Parathyroid adenoma (tissue), 2 donors: ENCODE results near the gene LRP1B.

Experiments used
- H2AFZ ChIP-seq: fragments of 300-600 bp; sonication (generic); one replicate; pipeline ENCODE4 v1.7.0; 2017; ENCODE audit warnings: antibody characterized with exemption, mild to moderate bottlenecking
- H3K27ac ChIP-seq: fragments of 300-600 bp; sonication (generic); one replicate; pipeline ENCODE4 v1.7.0; 2017
- H3K27me3 ChIP-seq: fragments of 300-600 bp; sonication (generic); one replicate; pipeline ENCODE4 v1.7.0; 2017; ENCODE audit warnings: low read length; ENCODE audit not compliant: control insufficient read depth, insufficient read depth
- H3K36me3 ChIP-seq: fragments of 300-600 bp; sonication (generic); one replicate; pipeline ENCODE4 v1.7.0; 2017; ENCODE audit warnings: low read length; ENCODE audit not compliant: control insufficient read depth, insufficient read depth
- H3K4me1 ChIP-seq: fragments of 300-600 bp; sonication (generic); one replicate; pipeline ENCODE4 v1.7.0; 2017; ENCODE audit warnings: control low read depth
- H3K4me2 ChIP-seq: fragments of 300-600 bp; sonication (generic); one replicate; pipeline ENCODE4 v1.7.0; 2017; ENCODE audit warnings: low read length
- H3K4me3 ChIP-seq: fragments of 300-600 bp; sonication (generic); one replicate; pipeline ENCODE4 v1.7.0; 2017; ENCODE audit warnings: low read depth, low read length
- H3K79me2 ChIP-seq: fragments of 300-600 bp; sonication (generic); one replicate; pipeline ENCODE4 v1.7.0; 2017; ENCODE audit warnings: control low read depth
- H3K9ac ChIP-seq: fragments of 300-600 bp; sonication (generic); one replicate; pipeline ENCODE4 v1.7.0; 2017; ENCODE audit warnings: mild to moderate bottlenecking
- H3K9me3 ChIP-seq: fragments of 300-600 bp; sonication (generic); one replicate; pipeline ENCODE4 v1.7.0; 2017; ENCODE audit warnings: low read length; ENCODE audit not compliant: control insufficient read depth
- TF ChIP-seq, protein P1 (sequence below): fragments of 300-600 bp; sonication (generic); IDR thresholded peaks from one replicate; pipeline ENCODE4 v1.7.0; 2017; ENCODE audit warnings: antibody characterized with exemption, mild to moderate bottlenecking
- donor health status: primary hyperparathyroidism.

LRP1B gene

DNA sequence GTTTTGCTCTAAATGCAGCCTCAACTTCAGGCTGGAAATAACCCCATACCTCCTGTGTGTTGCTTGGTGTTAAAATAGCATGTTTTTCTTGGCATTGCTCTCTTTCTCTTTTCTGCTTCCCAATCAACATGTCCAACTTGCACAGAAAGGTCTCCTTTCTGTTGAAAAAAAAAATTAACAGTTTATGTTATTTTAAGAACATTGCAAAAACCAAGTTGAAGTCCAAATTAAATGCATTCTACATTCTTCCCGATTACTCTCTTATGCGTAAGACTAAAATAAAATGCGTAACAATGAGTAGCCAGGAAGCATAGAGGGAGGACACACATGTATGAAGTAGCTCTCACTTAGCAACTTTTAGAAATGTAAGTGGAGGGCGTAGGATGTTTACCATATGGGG lies 1944.5 kb downstream of the LRP1B start:
- no peaks in the 10 kb centered on the region for H3K9me3 ChIP-seq
- H3K27ac ChIP-seq = no peak overlapping the region
- no peaks in the 10 kb centered on the region for H3K79me2 ChIP-seq
- H2AFZ ChIP-seq = no peak overlapping the region
- H3K9ac ChIP-seq = no peak overlapping the region
- no peaks in the 10 kb centered on the region for H3K27me3 ChIP-seq
- H3K4me3 ChIP-seq = no peak overlapping the region
- no peaks in the 10 kb centered on the region for H3K36me3 ChIP-seq
- H3K4me2 ChIP-seq = no peak overlapping the region
- H3K4me1 ChIP-seq = no peaks in the 10 kb centered on the region
- TF ChIP-seq, protein P1, sequence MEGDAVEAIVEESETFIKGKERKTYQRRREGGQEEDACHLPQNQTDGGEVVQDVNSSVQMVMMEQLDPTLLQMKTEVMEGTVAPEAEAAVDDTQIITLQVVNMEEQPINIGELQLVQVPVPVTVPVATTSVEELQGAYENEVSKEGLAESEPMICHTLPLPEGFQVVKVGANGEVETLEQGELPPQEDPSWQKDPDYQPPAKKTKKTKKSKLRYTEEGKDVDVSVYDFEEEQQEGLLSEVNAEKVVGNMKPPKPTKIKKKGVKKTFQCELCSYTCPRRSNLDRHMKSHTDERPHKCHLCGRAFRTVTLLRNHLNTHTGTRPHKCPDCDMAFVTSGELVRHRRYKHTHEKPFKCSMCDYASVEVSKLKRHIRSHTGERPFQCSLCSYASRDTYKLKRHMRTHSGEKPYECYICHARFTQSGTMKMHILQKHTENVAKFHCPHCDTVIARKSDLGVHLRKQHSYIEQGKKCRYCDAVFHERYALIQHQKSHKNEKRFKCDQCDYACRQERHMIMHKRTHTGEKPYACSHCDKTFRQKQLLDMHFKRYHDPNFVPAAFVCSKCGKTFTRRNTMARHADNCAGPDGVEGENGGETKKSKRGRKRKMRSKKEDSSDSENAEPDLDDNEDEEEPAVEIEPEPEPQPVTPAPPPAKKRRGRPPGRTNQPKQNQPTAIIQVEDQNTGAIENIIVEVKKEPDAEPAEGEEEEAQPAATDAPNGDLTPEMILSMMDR = no peak

GRCh38 chr2:140185076-140185475 lies 1945.7 kb downstream of the LRP1B start:
- Histone ChIP-seq H3K4me2 (no peak overlapping the region), H3K27me3 (no peaks in the 10 kb centered on the region), H3K27ac (no peak overlapping the region), H3K4me3 (no peak overlapping the region), H3K9ac (no peak overlapping the region), H3K36me3 (no peaks in the 10 kb centered on the region), H3K9me3 (no peaks in the 10 kb centered on the region), H3K79me2 (no peaks in the 10 kb centered on the region), H3K4me1 (no peaks in the 10 kb centered on the region), H2AFZ (no peak overlapping the region)
- TF ChIP-seq, protein P1 = no peak

DNA sequence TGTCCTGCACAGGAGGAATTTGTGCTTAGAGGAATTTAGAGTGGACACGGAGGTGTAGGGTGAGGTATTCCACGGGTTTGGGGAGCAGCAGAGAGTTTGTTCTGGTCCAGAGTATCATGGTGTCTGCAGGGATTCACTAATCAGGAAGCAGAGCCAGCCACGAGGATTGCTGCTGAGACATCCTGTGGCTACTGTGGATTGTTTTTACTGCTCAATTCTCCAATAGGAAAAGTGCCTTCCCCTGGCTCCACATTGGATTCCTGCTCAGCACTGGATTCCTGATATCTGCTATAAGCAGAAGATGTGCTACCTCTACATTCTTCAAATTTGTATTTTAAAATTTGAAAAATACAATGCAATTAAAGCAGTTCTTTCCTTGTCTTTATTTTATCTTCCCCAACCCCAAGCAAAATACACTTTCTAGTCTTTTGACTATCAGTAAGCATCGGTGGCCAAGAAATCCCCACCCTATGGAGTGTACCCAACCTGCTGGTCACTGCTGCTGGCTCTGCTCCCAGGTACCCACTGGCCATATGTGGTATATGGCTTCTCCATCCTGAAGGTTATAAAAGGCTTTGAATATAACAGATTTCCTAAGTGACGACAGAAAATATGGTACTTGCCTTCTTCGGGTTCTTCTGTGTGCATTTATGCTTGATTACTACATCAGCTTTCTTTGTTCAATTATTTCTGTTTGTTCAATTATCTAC lies 1947.6 kb downstream of the LRP1B start:
- Histone ChIP-seq H3K4me3 (no peak overlapping the region), H3K4me1 (no peaks in the 10 kb centered on the region), H3K27ac (no peak overlapping the region), H3K4me2 (no peak overlapping the region), H3K9ac (no peak overlapping the region), H3K36me3 (no peaks in the 10 kb centered on the region), H3K27me3 (no peaks in the 10 kb centered on the region), H2AFZ (no peak overlapping the region), H3K9me3 (no peaks in the 10 kb centered on the region), H3K79me2 (no peaks in the 10 kb centered on the region)
- TF ChIP-seq, protein P1 = no peak
